Measurements from ENCODE around the gene TRPM4. TPM values are rescaled to one million over a fixed set of nuclear protein-coding genes. Genes with fewer than 3 reads are reported as not detected.

The TRPM4 gene
- total RNA-seq, 1 donor from 2014 or later, result 51.6 TPM

DNA sequence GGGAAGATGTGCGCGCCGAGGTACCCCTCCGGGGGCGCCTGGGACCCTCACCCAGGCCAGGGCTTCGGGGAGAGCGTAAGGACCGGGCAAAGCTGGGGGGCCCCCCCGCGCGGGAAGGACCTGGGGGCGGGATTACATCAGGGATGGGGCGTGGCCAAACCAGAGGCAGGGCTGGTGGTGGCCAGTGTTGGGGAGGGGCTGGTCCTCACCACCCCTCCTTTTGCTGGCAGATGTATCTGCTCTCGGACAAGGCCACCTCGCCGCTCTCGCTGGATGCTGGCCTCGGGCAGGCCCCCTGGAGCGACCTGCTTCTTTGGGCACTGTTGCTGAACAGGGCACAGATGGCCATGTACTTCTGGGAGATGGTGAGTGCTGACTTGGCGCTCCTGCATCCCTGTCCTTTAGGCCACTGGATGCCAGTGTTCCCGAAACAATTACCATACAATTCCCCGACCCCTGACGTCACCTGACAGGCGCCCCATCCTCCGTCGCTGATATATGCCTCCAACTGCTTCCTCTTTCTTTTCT lies 25.3 kb downstream of the TRPM4 start:
- peak in 1 of 2 donors; percentile 33 for ATAC-seq
- H3K27me3 ChIP-seq (ENCODE audit: low read depth), result no peaks in the 10 kb centered on the region
- intact Hi-C loops (cut with DNase I), result no loop called here
- H3K4me3 ChIP-seq, result no peak overlapping the region
- H3K27ac ChIP-seq, result no peak overlapping the region
- no peak for TF ChIP-seq CTCF (IDR thresholded peaks at IDR 0.05)
- peak; percentile 37 for DNase-seq
- no peaks in the 10 kb centered on the region for H3K4me1 ChIP-seq
- no peaks in the 10 kb centered on the region for H3K9me3 ChIP-seq
- H3K36me3 ChIP-seq, result peaks cover 45% of the 10 kb centered on the region

DNA sequence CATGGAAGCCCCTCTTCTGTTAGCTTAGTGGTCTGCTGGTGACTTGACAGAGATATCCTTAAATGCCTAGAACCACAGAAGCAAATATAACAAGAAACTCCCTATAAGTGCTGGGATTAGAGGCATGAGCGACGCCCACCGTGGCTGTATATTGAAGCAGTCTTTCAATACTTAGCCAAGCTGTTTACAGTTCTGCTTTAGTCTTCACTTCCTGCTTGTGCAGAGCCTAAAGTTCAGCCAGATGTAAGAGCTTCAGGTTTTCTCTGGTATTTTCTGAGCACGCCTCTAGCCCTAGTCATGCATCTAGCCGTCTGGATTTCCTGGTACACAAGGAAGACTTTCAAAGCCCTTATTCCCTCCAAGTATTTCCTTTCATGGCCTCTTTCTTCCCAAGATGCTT lies 28.5 kb downstream of the TRPM4 start:
- DNase-seq (no peak), ATAC-seq (no peak)
- Histone ChIP-seq H3K36me3 (peaks cover 77% of the 10 kb centered on the region), H3K4me1 (peaks cover 15% of the 10 kb centered on the region), H3K4me3 (no peak overlapping the region), H3K9me3 (no peaks in the 10 kb centered on the region), H3K27ac (no peak overlapping the region), H3K27me3 (ENCODE audit: low read depth) (no peaks in the 10 kb centered on the region)
- no peak for TF ChIP-seq CTCF (IDR thresholded peaks at IDR 0.05)
- intact Hi-C loops (cut with DNase I), result no loop called here

- DNase-seq (peak; percentile 29), ATAC-seq (no peak)
- Histone ChIP-seq H3K27me3 (ENCODE audit: low read depth) (no peaks in the 10 kb centered on the region), H3K27ac (peak overlapping the region; percentile 64), H3K4me3 (no peak overlapping the region), H3K4me1 (peaks cover 15% of the 10 kb centered on the region), H3K36me3 (peaks cover 84% of the 10 kb centered on the region), H3K9me3 (no peaks in the 10 kb centered on the region)
- intact Hi-C loops (cut with DNase I), result no loop called here
- TF ChIP-seq CTCF (IDR thresholded peaks at IDR 0.05), result no peak
These were observed 31.1 kb downstream of the TRPM4 start for GRCh38 chr19:49188626-49189200.

DNA sequence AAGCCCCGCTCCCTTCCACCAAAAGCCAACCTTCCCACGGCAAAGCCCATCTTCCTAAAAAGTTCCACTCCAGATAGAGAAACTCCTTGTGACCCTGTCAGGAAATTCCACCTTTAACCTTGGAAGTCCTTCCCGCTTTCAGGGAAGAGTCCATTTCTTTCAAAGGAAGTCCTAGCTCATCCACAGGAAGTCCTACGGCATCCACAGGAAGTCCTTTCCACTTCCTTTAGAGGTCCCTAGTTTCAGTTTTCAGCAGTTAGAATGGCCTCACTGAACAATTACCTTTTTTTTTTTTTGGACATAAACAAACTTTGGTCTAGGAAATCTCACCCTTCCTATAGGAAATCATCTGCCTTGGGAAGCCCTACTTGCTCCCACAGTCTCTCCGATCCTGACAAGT lies 31.7 kb downstream of the TRPM4 start:
- Histone ChIP-seq H3K4me3 (no peak overlapping the region), H3K27me3 (ENCODE audit: low read depth) (no peaks in the 10 kb centered on the region), H3K4me1 (peaks cover 15% of the 10 kb centered on the region), H3K36me3 (peaks cover 79% of the 10 kb centered on the region), H3K9me3 (no peaks in the 10 kb centered on the region), H3K27ac (peak overlapping the region; percentile 64)
- no peak for DNase-seq
- TF ChIP-seq CTCF (IDR thresholded peaks at IDR 0.05), result no peak
- no peak for ATAC-seq
- intact Hi-C loops (cut with DNase I), result no loop called here

DNA sequence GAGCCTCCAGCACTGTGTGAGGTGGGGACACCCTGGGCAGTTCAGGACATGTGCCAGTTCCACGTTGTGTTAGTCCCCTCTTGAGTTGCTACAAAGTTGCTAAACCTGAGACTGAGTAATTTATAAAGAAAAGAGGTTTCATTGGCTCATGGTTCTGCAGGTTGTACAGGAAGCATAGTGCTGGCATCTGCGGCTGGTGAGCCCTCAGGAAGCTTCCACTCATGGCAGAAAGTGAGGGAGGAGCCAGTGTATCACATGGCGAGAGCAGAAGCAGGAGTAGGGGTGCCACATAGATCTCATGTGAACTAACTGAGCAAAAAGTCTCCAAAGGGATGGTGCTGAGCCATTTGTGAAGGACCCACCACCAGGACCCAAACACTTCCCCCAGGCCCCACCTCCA lies 33.2 kb downstream of the TRPM4 start:
- no peak for TF ChIP-seq CTCF (IDR thresholded peaks at IDR 0.05)
- no peak overlapping the region for H3K4me3 ChIP-seq
- peak; percentile 4 for DNase-seq
- peak overlapping the region; percentile 64 for H3K27ac ChIP-seq
- peaks cover 74% of the 10 kb centered on the region for H3K36me3 ChIP-seq
- peaks cover 15% of the 10 kb centered on the region for H3K4me1 ChIP-seq
- peak in 1 of 2 donors; percentile 42 for ATAC-seq
- H3K9me3 ChIP-seq, result no peaks in the 10 kb centered on the region
- no peaks in the 10 kb centered on the region for H3K27me3 ChIP-seq (ENCODE audit: low read depth)
- intact Hi-C loops (cut with DNase I), result no loop called here
